ENCODE measurements around the gene KRTAP27-1. TPM values are rescaled to one million over a fixed set of nuclear protein-coding genes. Genes with fewer than 3 reads are reported as not detected.

The KRTAP27-1 gene
- total RNA-seq, 4 donors from 2014 or later, result not detected

DNA sequence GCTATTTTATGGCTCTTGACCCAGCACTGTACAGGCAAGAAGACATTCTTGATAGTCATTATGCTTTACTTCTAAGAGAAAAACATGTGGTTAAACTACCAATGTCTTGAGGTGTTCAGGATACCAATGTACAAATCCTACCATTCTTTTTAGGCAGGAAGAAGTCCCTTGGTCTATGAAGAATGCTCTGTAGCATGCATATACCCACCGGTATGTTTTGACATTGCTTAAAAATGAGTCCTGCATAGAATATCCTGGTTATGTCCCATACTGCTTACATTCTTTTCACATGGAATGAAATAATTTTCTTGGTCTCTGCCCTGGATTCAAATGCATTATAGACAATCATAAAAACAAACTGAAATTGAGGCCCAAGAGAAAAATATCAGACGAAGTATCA, 4.8 kb downstream of the KRTAP27-1 start:
- 67 to 68% methylated on average over 2 of the region's 2 CpGs for WGBS, 2 donors (ENCODE audit: low coverage in 1 of 2)
- no peak for ATAC-seq
- Histone ChIP-seq H3K27me3 (no peaks in the 10 kb centered on the region), H3K36me3 (no peaks in the 10 kb centered on the region), H3K4me1 (no peaks in the 10 kb centered on the region), H3K4me3 (no peak overlapping the region), H3K27ac (no peak overlapping the region), H3K9me3 (no peaks in the 10 kb centered on the region)
- TF ChIP-seq POLR2AphosphoS5 (IDR thresholded peaks at IDR 0.05), result no peak
- no peak for TF ChIP-seq POLR2A (IDR thresholded peaks at IDR 0.05)
- TF ChIP-seq, protein P1, sequence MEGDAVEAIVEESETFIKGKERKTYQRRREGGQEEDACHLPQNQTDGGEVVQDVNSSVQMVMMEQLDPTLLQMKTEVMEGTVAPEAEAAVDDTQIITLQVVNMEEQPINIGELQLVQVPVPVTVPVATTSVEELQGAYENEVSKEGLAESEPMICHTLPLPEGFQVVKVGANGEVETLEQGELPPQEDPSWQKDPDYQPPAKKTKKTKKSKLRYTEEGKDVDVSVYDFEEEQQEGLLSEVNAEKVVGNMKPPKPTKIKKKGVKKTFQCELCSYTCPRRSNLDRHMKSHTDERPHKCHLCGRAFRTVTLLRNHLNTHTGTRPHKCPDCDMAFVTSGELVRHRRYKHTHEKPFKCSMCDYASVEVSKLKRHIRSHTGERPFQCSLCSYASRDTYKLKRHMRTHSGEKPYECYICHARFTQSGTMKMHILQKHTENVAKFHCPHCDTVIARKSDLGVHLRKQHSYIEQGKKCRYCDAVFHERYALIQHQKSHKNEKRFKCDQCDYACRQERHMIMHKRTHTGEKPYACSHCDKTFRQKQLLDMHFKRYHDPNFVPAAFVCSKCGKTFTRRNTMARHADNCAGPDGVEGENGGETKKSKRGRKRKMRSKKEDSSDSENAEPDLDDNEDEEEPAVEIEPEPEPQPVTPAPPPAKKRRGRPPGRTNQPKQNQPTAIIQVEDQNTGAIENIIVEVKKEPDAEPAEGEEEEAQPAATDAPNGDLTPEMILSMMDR (IDR thresholded peaks at IDR 0.05), result no peak
- no peak for TF ChIP-seq EP300 (IDR thresholded peaks at IDR 0.05)

DNA sequence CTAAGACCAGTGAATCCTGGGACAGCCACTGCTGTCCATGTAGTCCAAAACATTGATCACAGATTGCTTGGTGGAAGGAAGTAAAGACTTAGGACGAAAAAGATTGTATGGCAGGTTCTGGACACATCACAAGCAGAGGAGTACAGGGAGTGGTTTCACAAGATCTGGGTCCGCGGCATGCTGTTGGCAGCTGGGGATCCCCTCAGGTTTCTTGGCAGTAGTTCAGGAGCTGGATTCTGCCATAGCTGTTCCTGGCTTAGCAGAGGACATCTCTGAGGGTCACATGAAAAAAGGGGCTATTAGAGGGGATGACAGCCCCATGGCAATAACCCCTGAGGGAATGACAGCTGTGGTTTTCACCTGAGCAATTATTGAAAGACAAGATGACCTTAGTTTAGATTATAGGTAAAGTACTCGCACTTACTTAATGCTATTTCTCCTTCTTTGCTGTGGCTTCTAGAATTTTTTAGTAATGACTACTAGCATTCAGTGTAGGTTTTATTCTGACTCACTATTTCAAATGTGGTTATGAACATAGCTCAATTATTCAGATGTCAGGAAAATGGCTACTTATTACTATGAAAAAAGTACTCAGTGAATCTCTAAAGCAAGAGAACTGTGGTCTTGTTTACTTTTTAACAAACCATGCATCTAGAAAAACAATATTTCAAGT, 8.2 kb downstream of the KRTAP27-1 start:
- TF ChIP-seq POLR2A (IDR thresholded peaks at IDR 0.05) (no peak), POLR2AphosphoS5 (IDR thresholded peaks at IDR 0.05) (no peak), EP300 (IDR thresholded peaks at IDR 0.05) (no peak)
- TF ChIP-seq, protein P1 (IDR thresholded peaks at IDR 0.05), result no peak
- H3K9me3 ChIP-seq, result peaks cover 0 to 17% (median 0%) of the 10 kb centered on the region in 3 donors
- H3K4me1 ChIP-seq, result no peaks in the 10 kb centered on the region
- H3K27me3 ChIP-seq, result no peaks in the 10 kb centered on the region
- H3K36me3 ChIP-seq, result no peaks in the 10 kb centered on the region
- 81 to 93% methylated on average over 4 of the region's 4 CpGs for WGBS, 2 donors (ENCODE audit: low coverage in 1 of 2)
- no peak for ATAC-seq
- H3K27ac ChIP-seq, result no peak overlapping the region
- no peak overlapping the region for H3K4me3 ChIP-seq

DNA sequence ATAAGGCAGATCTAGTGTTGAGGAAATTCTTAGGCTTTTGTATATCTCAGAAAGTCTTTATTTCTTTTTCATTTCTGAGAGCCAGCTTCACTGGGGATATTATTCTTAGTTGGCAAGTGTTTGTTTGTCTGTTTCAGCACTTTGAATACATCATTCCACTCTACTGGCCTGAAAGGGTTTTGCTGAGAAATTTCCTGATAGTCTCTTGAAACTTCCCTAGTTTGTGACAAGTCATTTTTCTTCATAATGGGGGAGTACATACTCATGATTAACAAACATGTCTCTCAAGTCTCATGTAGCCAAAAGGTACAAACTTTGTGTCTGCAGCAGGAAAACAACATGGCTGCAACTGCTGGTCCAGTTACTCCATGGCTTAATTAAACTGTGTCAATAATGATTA, 11.1 kb downstream of the KRTAP27-1 start:
- no peak for ATAC-seq
- Histone ChIP-seq H3K27ac (no peak overlapping the region), H3K4me3 (no peak overlapping the region), H3K9me3 (peaks cover 0 to 17% (median 0%) of the 10 kb centered on the region in 3 donors), H3K4me1 (no peaks in the 10 kb centered on the region), H3K27me3 (no peaks in the 10 kb centered on the region), H3K36me3 (no peaks in the 10 kb centered on the region)
- TF ChIP-seq EP300 (IDR thresholded peaks at IDR 0.05), result no peak
- TF ChIP-seq POLR2A (IDR thresholded peaks at IDR 0.05), result no peak
- TF ChIP-seq, protein P1 (IDR thresholded peaks at IDR 0.05), result no peak
- no peak for TF ChIP-seq POLR2AphosphoS5 (IDR thresholded peaks at IDR 0.05)

DNA sequence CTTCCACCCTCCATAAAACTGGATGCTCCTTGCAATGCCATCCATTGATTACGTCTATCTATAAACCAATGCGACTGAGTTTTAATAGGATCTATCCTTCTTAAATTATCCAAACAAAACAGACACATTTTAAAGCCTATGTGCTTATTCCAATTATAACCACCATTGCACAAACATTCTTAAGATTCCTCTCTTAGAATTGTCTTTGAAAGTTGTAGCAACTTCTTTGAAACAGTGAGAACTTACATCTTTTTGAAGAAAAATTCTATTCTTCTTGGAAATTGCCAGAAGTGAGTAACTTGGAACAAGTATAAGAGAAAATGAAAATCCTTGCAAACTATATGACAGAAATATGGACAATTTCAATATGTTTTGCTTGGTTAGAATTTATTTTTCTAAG, 17.3 kb downstream of the KRTAP27-1 start, which contains the start of gene KRTAP26-1:
Gene KRTAP26-1, minus strand, starts transcription at position 101 of the 400 bp plus-strand sequence. CDS start 280 bp downstream, outside the sequence.
- H3K36me3 ChIP-seq, result no peaks in the 10 kb centered on the region
- H3K4me1 ChIP-seq, result no peaks in the 10 kb centered on the region
- no peaks in the 10 kb centered on the region for H3K9me3 ChIP-seq
- WGBS, 2 donors (ENCODE audit: low coverage in 1 of 2), result 45 to 88% methylated on average over 2 of the region's 2 CpGs
- TF ChIP-seq, protein P1 (IDR thresholded peaks at IDR 0.05), result no peak
- TF ChIP-seq EP300 (IDR thresholded peaks at IDR 0.05) (no peak), POLR2A (IDR thresholded peaks at IDR 0.05) (no peak), POLR2AphosphoS5 (IDR thresholded peaks at IDR 0.05) (no peak)
- H3K27me3 ChIP-seq, result no peaks in the 10 kb centered on the region
- H3K27ac ChIP-seq, result no peak within 1 kb of the TSS
- ATAC-seq, result no peak
- no peak within 1 kb of the TSS for H3K4me3 ChIP-seq

DNA sequence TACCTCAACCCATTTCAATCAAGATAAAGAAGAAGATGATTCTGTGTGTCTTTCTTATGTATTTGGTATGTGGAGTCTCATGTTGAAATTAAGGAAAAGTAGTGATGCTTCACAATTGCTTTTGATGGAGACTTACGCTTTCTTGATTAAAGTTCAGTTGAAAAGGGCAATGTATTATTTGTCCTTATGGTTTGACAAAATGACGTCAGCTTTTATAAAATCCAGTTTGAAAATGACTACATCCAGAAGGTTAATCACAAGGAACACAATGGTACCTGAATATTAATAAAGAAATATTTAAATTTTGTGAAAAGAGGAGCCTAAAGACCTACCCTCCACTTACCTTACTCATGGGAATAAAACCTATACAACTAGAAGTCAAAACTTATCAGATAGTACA, 21.8 kb downstream of the KRTAP27-1 start:
- no peak for TF ChIP-seq POLR2A (IDR thresholded peaks at IDR 0.05)
- TF ChIP-seq POLR2AphosphoS5 (IDR thresholded peaks at IDR 0.05), result no peak
- TF ChIP-seq, protein P1 (IDR thresholded peaks at IDR 0.05), result no peak
- no peak for TF ChIP-seq EP300 (IDR thresholded peaks at IDR 0.05)
- Histone ChIP-seq H3K9me3 (no peaks in the 10 kb centered on the region), H3K4me3 (no peak overlapping the region), H3K27ac (no peak overlapping the region), H3K27me3 (no peaks in the 10 kb centered on the region), H3K36me3 (no peaks in the 10 kb centered on the region), H3K4me1 (no peaks in the 10 kb centered on the region)
- ATAC-seq, result no peak
- 62 to 81% methylated on average over 2 of the region's 2 CpGs for WGBS, 2 donors (ENCODE audit: low coverage in 1 of 2)

Measured in gastroesophageal sphincter (tissue), 4 donors.